NCI-H2107 (cell line): ENCODE measurements around the gene SLC16A8.
"Not testable (repeated sequence)": the region's sequence is repeated elsewhere in the genome, so short reads cannot be mapped to it uniquely, and the experiment has no call there.

Experiments used
- DNase-seq: peaks from one replicate; lab custom pipeline; 2025; lab: John Stamatoyannopoulos, UW

Gene SLC16A8

DNA sequence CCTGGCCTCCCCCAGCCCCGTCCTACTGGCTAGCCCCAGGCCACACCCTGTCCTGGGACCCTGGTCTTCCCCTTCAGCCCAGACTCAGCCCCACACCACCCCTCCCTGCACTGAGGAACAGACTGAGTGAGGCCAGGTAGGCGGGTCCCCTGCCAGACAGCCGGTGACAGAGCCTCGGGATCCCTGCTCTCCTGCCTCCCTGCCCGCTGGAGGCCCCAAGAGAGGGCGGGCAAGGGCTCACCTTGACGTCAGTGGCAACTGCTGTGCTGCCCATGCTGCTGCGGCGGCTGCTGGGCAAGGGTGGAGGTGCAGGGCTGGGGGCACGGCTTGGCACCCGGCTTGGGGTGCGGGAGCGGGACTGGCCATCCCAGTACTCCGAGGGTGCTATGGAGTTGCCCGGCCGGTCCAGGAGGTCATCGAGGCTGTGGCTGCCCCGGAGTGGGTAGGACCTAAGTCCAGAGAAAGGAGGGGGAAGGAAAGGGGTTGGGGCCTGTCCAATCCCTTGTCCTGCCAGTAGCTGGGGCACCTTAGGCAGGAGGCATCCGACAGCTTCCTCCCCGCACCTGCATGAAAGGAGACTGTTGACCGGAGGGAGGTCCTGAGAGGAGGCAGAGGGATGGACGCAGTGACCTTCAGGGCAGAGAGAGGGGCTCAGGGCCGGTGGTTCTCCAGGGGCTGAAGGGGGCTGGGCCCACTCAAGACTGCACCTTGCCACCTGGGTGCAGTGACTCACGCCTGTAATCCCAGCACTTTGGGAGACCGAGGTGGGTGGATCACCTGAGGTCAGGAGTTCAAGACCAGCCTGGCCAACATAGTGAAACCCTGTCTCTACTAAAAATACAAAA is 2.2 kb upstream of the SLC16A8 start:
- no peak for DNase-seq

DNA sequence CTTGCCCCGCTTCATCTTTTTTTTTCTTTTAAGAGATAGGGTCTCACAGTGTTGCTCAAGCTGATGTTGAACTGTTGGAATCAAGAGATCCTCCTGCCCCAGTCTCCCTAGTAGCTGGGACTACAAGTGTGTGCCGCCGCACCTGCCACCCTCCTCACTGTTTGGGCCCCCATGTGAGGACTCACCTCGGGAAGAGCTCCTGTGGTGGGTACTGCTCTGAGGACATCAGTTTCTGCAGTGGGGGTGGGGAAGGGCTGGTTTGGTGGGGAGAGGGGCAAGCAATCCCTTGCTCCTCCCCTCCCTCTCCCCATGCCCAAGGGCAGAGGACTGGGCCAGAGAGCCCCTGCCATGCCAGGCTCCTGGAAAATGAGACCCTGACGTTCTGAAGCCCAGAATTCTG is 1.5 kb upstream of the SLC16A8 start:
- no peak for DNase-seq

DNA sequence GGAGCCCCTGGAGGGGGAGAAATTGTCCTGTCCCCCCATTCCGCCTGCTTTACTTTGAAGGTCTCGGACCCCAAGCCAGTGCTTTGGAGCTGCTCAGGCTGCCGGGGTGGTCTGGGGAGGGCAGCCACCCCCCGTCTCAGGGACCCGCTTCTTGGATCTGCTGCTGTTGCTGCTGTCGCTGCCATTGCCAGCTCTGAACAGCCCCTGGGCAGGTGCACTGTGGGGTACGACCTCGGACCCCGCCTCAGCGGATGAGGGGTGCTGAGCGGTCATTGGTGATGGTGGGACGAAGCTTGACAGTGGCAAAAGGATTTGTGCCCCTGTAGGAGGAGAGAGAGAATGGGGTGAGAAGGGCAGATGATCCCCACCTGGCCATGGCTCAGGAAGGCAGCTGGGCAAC is 1.1 kb upstream of the SLC16A8 start:
- DNase-seq, result no peak

- no peak for DNase-seq
Observed at GRCh38 chr22:38082986-38083710, 836 bp downstream of the SLC16A8 start.

DNA sequence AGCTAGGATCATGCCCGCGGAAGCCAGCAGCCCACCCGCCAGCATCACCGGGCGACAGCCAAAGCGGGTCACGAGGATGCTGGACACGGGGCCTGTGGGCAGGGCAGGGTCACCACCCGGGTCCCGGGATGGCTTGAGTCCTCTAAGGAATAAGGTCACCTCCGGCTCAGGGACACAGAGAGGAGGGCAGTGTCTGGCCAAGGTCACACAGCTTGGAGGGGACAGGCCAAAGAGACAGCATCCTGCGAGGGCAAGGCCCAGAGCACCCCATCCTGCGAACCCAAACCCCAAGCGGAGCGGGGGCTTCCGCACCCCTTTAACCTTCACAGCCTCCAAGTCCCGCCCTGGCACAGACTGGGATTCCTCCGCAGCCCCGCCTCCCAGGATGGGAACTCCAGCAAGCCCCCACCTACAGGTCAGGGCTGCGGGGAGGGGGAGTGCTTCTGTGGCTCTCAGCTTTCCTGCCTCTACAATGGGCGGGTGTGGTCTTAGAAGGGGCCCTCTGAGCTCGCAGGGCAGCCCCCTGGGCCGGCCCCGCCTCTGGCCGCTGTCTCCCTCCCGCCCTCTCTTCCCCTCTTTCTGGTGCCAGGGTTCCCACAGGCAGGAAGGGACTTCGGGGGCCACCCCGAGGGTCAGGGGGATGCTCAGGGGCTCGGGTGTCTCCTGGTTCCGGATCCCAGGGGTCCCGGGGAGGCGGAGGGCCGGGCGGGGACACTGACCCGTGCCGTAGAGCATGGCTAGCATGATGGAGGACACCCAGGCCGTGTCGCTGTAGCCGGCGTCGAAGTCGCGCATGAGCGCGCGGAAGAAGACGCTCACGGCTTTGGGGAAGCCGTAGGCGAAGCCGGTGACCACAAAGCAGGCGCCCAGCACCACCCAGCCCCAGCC is 1.8 kb downstream of the SLC16A8 start:
- DNase-seq, result no peak

- DNase-seq, result no peak
Observed at GRCh38 chr22:38081636-38081940, 2.4 kb downstream of the SLC16A8 start.

GRCh38 chr22:38080850-38081635 is 2.9 kb downstream of the SLC16A8 start:
- no peak for DNase-seq

GRCh38 chr22:38080474-38080849 is 3.5 kb downstream of the SLC16A8 start:
- no peak for DNase-seq

DNA sequence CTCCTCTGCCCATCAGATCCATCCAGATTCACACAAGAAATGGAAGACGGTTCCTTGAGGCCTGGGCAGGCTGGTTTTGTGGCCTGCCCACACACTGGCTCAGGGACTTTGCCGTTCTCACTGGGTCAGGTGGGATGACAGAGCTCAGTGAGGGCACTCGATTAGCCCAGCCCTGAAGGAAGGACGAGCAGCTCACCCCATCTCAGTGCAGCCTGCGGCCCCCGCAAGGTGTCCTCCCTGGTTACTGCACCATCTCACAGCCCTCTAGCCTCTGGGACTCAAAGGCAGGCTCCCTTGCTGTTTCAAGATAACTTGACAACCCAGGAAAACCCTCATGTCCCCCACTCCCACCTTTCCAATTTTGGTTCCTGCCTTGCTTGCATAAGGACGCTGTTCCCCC is 4.2 kb downstream of the SLC16A8 start:
- no peak for DNase-seq

GRCh38 chr22:38079208-38079607 is 4.8 kb downstream of the SLC16A8 start:
- DNase-seq, result not testable (repeated sequence)

GRCh38 chr22:38078046-38078840 is 5.7 kb downstream of the SLC16A8 start:
- DNase-seq, result no peak

DNA sequence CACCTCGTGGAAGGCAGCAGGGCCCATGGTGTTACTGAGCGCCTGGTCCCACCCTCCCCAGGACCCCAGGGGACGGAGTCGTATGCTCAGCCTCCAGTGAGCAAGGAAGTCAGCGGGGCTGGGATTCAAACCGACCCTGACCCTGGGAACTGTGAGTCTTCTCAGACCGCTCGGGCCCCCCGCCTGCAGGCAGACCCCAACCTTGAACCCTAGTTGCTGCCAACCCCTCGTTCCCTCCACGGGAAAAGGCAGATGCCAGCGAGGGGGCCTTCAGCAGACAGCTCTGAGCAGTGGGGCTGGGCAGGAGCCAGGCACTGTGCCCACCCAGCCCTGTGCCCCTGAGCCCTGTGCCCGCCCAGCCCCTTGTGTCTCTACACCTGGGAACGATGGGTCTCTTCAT is 6.4 kb downstream of the SLC16A8 start:
- DNase-seq, result no peak

- DNase-seq, result no peak
Observed at GRCh38 chr22:38077096-38077495, 6.9 kb downstream of the SLC16A8 start.

- no peak for DNase-seq
Observed at GRCh38 chr22:38075961-38076360, 8.0 kb downstream of the SLC16A8 start.

GRCh38 chr22:38075105-38075825 is 8.7 kb downstream of the SLC16A8 start:
- DNase-seq, result no peak

GRCh38 chr22:38074181-38075104 is 9.5 kb downstream of the SLC16A8 start:
- no peak for DNase-seq

DNA sequence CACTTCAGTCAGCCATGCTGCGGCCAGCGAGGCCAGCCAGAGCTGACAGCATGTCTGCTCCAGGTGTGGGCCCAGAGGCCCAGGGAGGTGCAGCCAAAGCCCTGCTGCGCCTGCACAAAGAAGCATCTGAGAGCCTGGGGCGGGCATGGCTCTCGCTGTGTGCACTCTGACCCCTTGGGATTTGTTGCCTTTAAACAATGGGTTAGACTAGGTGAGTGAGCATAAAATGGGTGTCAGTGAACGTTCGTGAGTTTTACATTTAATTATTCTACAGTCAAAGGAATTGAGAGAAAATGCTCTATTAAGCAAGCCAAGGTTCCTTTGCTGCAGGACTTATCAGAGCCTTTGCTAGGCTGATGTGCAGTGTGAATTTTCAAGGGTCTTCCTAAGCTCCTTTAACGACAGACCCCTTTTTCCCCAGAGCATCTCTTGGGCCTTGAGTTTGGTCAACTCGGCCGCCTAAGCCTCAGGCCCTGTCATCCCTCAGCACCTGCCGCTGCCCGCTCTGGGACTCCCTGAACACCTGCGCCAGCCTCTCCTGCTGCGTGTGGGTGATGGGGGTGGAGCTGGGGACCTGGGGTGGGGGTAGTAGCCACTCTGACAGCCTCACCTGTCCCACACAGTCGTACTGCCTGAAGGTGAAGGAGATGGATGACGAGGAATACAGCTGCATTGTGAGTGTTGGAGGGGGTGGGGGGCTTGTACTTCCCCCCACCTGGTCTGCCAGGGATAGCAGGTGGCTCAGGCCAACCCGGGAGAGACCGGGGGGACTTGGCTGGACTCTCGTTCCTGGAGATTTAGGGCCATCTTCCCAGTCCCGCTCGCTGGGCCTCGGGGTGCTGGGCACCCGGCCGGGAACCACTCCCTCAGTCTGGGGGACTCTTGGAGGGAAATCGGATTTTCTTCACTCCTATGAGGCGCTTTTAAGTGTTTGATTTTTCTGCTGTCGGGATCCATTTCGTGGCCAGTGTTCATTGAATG is 10.5 kb downstream of the SLC16A8 start:
- DNase-seq, result no peak
